ENCODE measurements around the gene DYNLT5. TPM values are rescaled to one million over a fixed set of nuclear protein-coding genes. Genes with fewer than 3 reads are reported as not detected.
A peak's percentile ranks its signal among the peaks of the same experiment; 100 is the strongest.

The DYNLT5 gene
- polyA plus RNA-seq, 1 donor (not counting 4 experiments of a cell fraction or from before 2014, with no cell fraction given) = not detected

- Histone ChIP-seq H3K4me2 (ENCODE audit: control insufficient read depth, extremely low read depth, insufficient read depth, low read depth, low read length) (no peak overlapping the region), H3K36me3 (ENCODE audit: control insufficient read depth in 2 of 2, extremely low read depth in 1 of 2, insufficient read depth in 2 of 2, low read length in 2 of 2) (no peaks in the 10 kb centered on the region), H2AFZ (ENCODE audit: control insufficient read depth, low read length) (no peak overlapping the region), H3K79me2 (ENCODE audit: control insufficient read depth, insufficient read depth, low read length) (no peaks in the 10 kb centered on the region), H3K9me1 (ENCODE audit: control insufficient read depth, extremely low read depth, insufficient read depth, low read length) (no peaks in the 10 kb centered on the region), H4K20me1 (ENCODE audit: control insufficient read depth, extremely low read depth, insufficient read depth, low read length) (no peaks in the 10 kb centered on the region), H3K27me3 (ENCODE audit: control insufficient read depth, extremely low read depth, insufficient read depth, low read length) (no peaks in the 10 kb centered on the region), H3K9ac (ENCODE audit: control insufficient read depth, extremely low read depth, insufficient read depth, low read length) (no peak overlapping the region), H3K4me3 (ENCODE audit: control insufficient read depth in 2 of 3, extremely low read depth in 1 of 3, insufficient read depth in 2 of 3, low read depth in 1 of 3, low read length in 3 of 3) (no peak overlapping the region), H3K4me1 (ENCODE audit: control insufficient read depth, extremely low read depth, insufficient read depth, low read length) (no peaks in the 10 kb centered on the region), H3K27ac (ENCODE audit: control insufficient read depth, insufficient read depth, low read length) (no peak overlapping the region), H3K9me3 (ENCODE audit: control insufficient read depth, low read depth, low read length) (no peaks in the 10 kb centered on the region)
- DNase-seq (ENCODE audit: low read depth, low spot score) = no peak
- dilution Hi-C loops (cut with MboI; ENCODE audit: extremely low pct_ligation_motif_present, low sequenced_read_pairs) = no loop called here
- TF ChIP-seq CTCF (optimal IDR thresholded peaks at IDR 0.05 in 1 of 3, IDR thresholded peaks at IDR 0.05 in 1 of 3, conservative IDR thresholded peaks at IDR 0.05 in 1 of 3; ENCODE audit: extremely low read depth in 1 of 3, insufficient read depth in 2 of 3, low read length in 3 of 3) = peak in 1 of 3 experiments; percentile 2
- TF ChIP-seq EZH2 (IDR thresholded peaks at IDR 0.05; ENCODE audit: low read length) = no peak
- no peak for FAIRE-seq
Measured at GRCh38 chr1:66761221-66761620, 9.0 kb downstream of the DYNLT5 start.

GRCh38 chr1:66764994-66765578, 12.8 kb downstream of the DYNLT5 start:
- Histone ChIP-seq H4K20me1 (ENCODE audit: control insufficient read depth, extremely low read depth, insufficient read depth, low read length) (no peaks in the 10 kb centered on the region), H2AFZ (ENCODE audit: control insufficient read depth, low read length) (no peak overlapping the region), H3K27ac (ENCODE audit: control insufficient read depth, insufficient read depth, low read length) (no peak overlapping the region), H3K9ac (ENCODE audit: control insufficient read depth, extremely low read depth, insufficient read depth, low read length) (no peak overlapping the region), H3K9me1 (ENCODE audit: control insufficient read depth, extremely low read depth, insufficient read depth, low read length) (no peaks in the 10 kb centered on the region), H3K27me3 (ENCODE audit: control insufficient read depth, extremely low read depth, insufficient read depth, low read length) (no peaks in the 10 kb centered on the region), H3K79me2 (ENCODE audit: control insufficient read depth, insufficient read depth, low read length) (no peaks in the 10 kb centered on the region), H3K4me2 (ENCODE audit: control insufficient read depth, extremely low read depth, insufficient read depth, low read depth, low read length) (no peak overlapping the region), H3K4me1 (ENCODE audit: control insufficient read depth, extremely low read depth, insufficient read depth, low read length) (no peaks in the 10 kb centered on the region), H3K4me3 (ENCODE audit: control insufficient read depth in 2 of 3, extremely low read depth in 1 of 3, insufficient read depth in 2 of 3, low read depth in 1 of 3, low read length in 3 of 3) (no peak overlapping the region), H3K36me3 (ENCODE audit: control insufficient read depth in 2 of 2, extremely low read depth in 1 of 2, insufficient read depth in 2 of 2, low read length in 2 of 2) (no peaks in the 10 kb centered on the region), H3K9me3 (ENCODE audit: control insufficient read depth, low read depth, low read length) (no peaks in the 10 kb centered on the region)
- FAIRE-seq = no peak
- dilution Hi-C loops (cut with MboI; ENCODE audit: extremely low pct_ligation_motif_present, low sequenced_read_pairs) = no loop called here
- TF ChIP-seq CTCF (optimal IDR thresholded peaks at IDR 0.05 in 1 of 3, IDR thresholded peaks at IDR 0.05 in 1 of 3, conservative IDR thresholded peaks at IDR 0.05 in 1 of 3; ENCODE audit: extremely low read depth in 1 of 3, insufficient read depth in 2 of 3, low read length in 3 of 3) = peak in 2 of 3 experiments; percentile 48 to 64
- TF ChIP-seq EZH2 (IDR thresholded peaks at IDR 0.05; ENCODE audit: low read length) = no peak
- peak; percentile 0 for DNase-seq (ENCODE audit: low read depth, low spot score)

All from keratinocyte (primary cell).